HTR-8/SVneo (cell line): Measurements from ENCODE around the gene EXOSC10.
"Not testable (repeated sequence)": the region's sequence is repeated elsewhere in the genome, so short reads cannot be mapped to it uniquely, and the experiment has no call there.

Experiments
- DNase-seq: peaks from one replicate; pipeline ENCODE4 v3.0.0; 2011; ENCODE audit warnings: low spot score, mixed read lengths; ENCODE audit not compliant: insufficient read length
- FAIRE-seq: peaks from 2 replicates; lab custom pipeline; 2011; peaks lifted over from hg19 to GRCh38; lab: Jason Lieb, UNC

Gene EXOSC10

DNA sequence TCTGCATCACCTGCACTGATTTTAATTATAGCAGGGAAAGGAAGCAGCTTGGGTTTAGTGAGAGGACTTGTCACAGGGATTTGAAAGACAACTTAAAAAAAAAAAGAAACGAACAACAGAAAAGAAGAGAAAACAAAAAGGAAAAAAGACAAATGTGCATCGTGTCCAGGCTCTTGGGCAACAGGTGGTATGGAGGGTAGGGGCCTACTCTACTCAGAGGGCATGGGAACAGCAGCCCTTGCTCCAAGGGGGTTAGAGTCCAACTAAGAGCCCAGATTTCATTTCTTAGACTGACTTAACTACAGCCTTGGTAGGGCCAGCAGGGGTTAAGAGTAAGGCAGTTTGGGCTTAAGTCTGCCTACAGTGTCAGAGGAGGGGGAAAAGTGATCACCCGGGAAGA is 15.3 kb upstream of the EXOSC10 start:
- FAIRE-seq (no peak), DNase-seq (no peak)

DNA sequence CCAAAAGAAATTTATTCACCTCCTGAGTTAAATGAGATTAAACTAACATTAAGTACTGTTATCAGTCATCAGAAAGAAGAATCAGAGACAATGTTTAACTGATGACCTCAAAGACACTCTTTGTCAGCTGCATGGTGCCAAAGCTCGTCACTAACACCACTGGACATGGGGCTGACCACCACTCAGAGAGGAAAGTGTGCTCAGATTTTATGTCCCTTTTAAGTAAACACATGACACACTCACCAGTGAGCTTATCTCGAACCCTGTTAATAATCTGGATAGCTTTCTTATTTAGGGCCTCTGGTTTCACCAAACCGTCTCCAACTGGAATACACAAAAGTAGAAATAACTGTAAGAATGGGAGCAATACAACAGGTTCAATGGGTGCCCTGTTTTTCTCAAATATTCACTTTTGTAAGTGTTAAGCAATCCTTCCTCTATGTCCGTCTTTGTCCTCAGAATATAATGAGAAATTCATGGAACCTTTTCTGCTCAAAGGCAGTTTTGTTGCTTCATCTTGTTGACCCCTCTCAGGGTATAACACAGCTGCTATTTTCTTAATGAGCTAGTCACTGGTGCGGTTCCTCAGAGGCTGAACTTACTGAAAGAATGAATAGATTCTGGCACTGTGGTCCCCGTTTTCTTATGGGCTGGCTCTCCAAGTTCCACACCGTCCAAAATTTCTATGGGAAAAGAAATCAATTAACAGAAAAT is 9.5 kb upstream of the EXOSC10 start:
- FAIRE-seq: no peak

DNA sequence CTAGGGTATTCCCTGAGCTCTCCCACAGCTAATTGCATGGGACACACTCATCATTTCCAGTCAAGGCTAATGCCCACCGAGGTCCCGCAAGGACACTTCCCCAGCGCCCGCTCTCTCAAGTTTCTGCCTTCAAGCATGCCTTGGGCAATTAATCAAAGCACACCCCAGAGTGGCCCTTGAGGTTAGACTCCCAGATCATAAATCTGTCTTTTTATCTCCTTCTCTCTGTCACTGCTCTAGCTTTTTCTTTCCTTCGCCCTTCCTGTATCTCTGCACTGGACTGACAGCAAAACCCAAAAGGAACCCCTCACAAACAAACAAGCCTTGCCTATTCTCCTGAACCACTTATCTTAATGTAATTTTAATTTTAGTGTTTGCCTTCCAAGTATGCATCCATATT is 7.9 kb upstream of the EXOSC10 start:
- DNase-seq: no peak
- FAIRE-seq: no peak

More for the DNA sequence above, 9.5 kb upstream of the EXOSC10 start:
- no peak for DNase-seq

DNA sequence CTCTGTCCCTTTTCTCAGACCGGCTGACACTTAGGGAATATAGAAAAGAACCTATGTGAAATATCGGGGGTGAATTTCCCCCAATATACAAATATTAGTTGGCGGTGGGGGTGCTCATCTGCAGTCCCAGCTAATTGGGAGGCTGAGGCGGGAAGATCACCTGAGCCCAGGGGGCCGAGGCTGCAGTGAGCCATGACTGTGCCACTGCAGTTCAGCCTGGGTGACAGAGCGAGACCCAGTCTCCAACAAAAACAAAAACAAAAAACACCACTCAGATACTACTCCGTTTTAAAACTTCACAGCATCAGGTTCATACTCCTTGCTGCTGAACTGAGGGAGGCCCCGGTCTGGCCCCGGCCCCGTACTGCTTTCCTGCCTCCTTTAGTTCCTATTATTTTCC is 5.9 kb upstream of the EXOSC10 start:
- DNase-seq (no peak), FAIRE-seq (no peak)

DNA sequence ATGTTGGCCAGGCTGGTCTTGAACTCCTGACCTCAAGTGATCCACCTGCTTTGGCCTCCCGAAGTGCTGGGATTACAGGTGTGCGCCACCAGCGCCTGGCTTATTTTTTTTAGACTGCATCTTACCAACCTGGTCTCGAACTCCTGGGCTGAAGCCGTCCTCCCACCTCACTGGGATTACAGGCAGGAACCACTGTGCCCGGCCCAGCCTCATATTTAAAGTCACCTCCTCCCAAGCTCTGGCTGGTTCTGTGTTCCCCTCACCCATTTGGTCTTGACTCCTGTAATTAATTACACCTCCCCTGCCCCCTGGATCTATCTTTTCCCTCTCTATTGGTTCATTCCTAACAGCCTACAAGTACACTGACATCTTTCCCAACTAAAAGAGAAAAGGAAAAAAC is 1.7 kb upstream of the EXOSC10 start:
- no peak for DNase-seq
- FAIRE-seq: no peak

DNA sequence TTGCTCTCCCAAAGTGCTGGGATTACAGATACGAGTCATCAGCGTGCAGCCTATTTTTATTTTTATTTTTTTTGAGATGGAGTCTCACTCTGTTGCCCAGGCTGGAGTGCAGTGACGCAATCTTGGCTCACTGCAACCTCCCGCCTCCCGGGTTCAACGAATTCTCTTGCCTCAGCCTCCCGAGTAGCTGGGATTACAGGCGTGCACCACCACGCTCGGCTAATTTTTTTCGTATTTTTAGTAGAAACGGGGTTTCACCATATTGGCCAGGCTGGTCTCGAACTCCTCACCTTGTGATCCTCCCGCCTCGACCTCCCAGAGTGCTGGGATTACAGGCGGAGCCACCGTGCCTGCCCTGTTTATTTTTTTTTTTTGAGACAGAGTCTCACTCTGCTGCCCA is 1.1 kb upstream of the EXOSC10 start:
- FAIRE-seq, DNase-seq: not testable (repeated sequence)

DNA sequence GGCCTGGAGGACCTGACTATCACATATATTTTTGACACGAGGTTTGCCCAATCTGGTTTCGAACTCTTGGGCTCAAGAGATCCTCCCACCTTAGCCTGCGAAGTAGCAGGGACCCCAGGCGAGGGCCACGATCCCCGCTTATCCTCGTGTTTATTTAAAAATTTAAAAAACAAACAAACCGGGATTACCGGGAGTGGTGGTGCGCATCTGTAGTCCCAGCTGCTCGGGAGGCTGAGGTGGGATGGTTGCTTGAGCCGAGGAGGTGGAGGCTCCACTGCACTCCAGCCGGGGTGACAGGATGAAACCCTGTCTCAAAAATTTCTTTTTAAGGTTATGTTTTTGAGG is 452 bp upstream of the EXOSC10 start:
- FAIRE-seq (no peak), DNase-seq (no peak)

DNA sequence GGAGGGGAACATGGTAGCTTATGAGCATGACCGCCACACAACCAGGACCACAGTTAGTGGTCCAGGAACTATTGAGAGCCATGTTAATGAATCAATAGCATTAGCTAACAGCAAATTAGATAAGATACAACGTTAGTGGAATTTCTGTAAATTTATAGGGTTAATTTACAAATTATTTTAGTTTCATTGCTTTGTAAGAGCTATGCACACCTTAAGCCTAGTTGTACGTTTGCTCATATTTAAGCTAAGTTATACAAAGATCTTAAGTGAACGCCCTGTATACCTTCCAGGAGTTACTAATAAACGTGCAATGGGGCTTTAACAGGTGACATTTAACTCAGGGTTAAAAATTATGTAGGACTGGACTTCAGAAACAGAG is 749 bp downstream of the EXOSC10 start:
- DNase-seq: no peak
- FAIRE-seq: no peak

DNA sequence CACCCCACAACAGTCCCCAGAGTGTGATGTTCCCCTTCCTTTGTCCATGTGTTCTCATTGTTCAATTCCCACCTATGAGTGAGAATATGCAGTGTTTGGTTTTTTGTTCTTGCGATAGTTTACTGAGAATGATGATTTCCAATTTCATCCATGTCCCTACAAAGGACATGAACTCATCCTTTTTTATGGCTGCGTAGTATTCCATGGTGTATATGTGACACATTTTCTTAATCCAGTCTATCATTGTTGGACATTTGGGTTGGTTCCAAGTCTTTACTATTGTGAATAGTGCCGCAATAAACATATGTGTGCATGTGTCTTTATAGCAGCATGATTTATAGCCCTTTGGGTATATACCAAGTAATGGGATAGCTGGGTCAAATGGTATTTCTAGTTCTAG is 15.9 kb downstream of the EXOSC10 start:
- FAIRE-seq: not testable (repeated sequence)

DNA sequence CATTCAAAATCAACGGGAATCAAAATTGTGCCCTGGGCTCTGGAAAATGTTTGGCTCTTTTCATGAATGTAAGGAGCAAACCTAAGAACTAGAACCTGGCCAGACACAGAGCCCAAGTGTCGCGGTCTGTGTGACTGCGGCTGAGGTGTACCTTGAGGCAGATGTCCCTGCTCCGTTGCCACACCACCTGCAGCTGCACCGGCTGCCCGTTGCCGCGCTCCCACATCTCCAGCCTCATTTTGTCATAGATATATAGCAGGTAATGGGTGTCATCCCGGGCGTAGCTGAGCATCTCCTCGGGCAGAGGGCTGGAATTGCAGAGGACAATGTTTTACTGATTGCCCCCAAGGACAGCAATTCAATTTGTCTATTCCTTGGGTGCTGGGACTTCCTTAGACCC is 18.7 kb downstream of the EXOSC10 start:
- FAIRE-seq (no peak), DNase-seq (no peak)

More for the DNA sequence above, 15.9 kb downstream of the EXOSC10 start:
- DNase-seq: not testable (repeated sequence)

DNA sequence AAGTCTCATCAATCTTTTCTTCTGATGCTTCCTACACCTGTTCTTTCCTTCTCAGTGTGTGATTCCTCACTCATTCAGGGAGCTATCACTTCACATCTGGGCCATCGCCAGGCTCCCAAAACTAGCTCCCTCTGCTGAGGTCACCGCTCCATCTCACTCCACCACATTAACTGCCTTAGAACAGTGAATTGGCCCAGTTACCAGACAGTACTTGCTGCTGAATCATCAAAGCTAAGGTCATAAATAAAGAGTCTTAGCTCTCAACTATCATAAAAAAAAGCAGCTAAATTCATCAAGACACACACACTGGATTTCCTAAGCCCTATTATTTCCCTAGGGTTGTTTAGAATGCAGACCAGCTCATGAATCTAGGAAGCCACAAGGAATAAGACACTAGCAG is 21.0 kb downstream of the EXOSC10 start:
- no peak for DNase-seq
- no peak for FAIRE-seq

DNA sequence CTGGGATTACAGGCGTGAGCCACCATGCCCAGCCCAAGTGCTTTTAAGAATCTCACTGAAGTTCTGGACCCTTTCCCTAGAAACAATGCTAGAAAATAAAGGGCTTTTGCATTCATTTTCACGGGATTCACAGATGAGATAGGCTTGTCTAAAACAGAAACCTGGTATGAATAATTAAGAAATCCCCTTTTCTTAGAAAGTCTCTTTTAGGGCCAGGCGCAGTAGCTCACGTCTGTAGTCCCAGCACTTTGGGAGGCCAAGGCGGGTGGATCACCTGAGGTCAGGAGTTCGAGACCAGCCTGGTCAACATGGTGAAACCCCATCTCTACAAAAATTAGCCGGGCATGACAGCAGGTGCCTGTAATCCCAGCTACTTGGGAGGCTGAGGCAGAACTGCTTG is 26.3 kb downstream of the EXOSC10 start:
- not testable (repeated sequence) for DNase-seq, FAIRE-seq

DNA sequence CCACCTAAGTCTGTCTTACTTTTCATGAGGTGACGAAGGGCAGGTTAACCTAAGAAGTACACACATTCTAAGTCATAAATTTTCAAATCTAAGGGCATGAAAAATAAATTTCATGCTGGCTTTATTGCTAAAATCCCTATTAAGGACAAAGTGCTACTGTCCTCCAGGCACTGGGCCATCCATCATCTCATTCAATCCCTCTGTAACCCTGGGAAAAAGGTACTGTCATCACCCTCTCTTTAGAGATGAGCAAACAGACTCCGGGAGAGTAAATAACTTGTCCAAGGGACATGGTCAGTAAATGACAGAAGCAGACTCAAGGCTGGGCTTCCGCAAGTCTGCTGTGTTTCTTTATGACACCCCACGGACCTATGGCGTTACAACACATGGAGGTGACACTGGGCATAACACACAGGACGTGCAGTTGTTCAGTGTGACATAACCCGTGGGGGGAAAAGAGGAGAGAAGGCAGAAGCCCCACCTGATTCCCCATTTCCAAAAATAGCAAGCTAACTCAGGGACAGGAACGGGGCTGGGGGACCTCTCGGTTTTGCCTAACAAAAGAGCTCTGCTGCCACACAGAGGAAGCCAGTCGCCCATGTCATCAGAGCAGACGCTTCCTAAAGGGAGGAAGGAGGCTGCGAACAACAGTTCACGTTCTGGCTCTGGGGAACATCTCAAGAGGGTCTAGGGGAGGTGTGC is 27.3 kb downstream of the EXOSC10 start:
- DNase-seq (no peak), FAIRE-seq (no peak)

DNA sequence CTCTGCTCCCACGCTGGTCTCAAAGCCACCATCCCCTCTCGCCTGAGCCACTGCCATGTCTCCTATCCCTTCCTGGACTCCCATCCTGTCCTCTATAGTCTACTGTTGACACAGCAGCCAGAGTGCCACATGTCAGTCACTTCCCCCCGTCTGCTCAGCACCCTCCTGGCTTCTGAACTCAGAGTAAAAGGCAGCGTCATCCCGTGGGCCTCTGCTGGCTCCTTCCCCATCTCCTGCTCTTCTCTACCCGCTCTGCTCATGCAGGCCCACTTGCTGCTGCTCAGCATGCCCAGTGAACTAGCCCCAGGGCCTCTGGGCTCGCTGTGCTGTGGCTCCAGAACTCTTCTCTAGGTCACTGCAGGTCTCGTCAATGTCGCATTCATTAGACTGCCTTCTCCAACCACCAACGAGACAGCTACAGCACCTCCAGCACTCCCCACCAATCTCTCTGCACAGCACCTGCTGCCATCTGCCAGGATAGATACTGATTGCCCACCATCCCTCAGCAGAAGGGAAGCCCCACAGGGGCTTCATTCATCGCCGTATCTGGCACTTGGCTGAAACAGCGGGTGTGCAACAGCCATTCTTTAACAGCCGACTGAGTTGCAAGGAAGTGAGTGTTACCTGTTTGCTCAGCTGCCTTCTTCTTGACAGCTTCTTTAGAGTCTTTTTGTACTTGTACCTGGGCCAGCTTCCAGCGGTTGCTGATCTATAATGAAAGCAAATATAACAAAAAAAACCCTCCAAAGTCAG is 28.0 kb downstream of the EXOSC10 start:
- DNase-seq: no peak
- no peak for FAIRE-seq

DNA sequence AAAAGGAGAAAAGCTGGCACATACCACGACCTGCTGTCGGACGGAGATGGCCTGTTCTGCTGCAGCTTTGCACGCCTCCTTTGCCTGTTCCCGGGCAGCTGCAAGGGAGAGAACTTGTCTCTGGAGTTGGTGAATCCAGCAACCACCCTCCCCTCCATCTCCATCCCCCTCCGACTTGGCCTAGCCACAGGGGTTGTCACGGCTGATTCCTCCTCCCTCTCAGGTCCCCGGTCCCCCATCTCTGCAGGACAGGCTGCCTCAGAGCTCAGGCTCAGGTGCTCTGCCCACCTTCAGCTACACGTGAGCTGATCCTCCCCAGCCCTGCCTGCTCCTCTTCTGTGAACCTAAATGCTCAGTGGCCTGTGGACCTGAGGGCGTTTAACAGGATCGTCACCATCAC is 28.8 kb downstream of the EXOSC10 start:
- DNase-seq (no peak), FAIRE-seq (no peak)

DNA sequence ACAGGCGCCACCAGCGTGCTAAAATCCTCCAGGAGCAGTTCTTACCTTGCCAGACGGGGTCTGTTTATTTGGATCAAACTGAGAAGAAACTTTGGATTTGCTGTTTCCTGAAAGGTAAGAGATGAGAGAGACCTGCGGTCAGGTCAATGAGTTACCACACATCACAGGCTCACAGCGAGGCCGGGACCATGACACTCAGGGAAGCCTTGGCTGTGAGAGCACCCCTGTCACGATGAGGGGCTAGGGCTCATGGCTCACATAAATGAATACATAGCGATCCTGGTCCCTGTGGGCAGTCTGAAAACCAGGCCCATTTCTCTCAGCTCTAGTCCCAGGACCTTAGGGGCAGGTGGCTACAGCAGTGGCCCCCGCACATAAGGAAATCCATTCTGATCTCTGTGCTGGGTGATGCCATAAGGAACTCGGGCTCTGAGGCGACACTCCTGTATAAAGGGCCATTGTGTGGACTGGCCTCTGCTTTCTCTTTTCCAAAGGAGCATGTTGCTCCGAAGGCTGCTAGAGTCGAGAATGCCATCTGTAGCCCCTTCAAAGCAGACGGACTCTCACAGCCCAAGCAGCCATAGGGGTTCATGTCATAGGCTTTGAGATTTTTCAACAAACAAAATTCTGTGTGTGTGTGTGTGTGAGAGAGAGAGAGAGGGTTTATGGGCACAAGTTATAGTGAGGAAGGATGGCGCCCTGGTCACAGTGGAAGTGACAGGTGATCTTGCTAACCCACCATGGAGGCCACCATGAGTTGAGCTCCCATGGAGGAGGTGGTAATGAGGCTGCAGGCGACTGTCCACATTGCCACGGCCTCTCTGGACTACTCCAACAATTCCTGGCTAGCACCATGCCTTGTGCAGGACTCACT is 30.8 kb downstream of the EXOSC10 start:
- FAIRE-seq (no peak), DNase-seq (no peak)

DNA sequence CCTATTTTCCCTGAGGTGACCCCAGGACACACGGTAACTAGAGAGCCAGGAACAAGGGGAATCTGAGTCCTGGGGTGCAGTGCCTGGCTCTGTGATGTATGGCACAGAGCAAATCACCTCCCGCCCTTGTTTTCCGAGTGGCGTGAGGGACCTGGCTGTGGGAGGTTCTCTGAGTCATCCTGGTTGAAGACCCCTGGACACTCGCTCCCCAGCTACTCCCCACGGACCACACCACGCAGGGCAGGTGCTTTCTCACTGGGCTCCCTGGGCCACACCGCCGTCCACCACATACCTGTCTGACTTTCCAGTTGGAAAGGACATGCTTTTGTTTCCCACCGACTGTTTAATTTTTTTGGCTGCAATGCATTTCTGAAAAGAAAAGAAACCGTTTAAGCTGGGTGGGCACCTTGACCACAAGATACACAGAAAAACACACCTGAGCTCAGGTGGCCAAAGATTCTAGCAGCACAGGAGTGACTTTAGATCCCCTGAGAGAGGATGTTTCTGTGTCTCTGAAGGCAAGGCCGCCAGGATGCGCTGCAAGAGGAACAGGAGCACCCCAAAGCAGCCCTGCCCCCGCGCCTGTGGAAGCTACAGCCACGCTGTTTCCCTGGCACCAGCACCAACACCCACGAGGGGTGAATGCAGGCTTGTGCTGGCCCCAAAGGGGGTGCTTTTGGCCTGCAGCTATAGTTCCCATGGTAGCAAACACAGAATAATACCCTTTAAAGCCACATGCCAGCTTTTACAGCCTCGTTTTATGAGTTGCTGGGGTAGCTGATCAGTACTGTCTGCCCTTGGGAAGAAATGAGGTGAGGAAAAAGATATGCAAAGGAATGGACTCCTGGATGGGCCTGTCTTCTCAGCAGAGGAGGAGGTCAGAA is 31.7 kb downstream of the EXOSC10 start:
- no peak for FAIRE-seq

DNA sequence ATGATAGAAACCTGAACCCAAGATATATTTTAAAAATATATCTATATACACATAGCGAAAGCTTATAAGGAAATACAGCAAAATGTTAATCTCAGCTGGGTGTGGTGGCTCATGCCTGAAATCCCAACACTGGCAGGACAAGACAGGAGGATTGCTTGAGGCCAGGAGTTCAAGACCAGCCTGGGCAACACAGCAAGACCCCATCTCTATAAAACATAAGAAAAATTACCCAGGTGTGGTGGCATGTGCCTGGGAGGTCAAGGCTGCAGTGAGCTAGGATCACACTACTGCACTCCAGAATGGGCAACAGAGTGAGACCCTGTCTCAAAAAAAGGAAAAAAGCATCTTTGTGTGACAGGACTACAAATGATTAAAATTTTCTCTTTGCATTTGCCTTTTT is 33.9 kb downstream of the EXOSC10 start:
- DNase-seq: no peak
- FAIRE-seq: no peak

More for the DNA sequence above, 31.7 kb downstream of the EXOSC10 start:
- DNase-seq: no peak

DNA sequence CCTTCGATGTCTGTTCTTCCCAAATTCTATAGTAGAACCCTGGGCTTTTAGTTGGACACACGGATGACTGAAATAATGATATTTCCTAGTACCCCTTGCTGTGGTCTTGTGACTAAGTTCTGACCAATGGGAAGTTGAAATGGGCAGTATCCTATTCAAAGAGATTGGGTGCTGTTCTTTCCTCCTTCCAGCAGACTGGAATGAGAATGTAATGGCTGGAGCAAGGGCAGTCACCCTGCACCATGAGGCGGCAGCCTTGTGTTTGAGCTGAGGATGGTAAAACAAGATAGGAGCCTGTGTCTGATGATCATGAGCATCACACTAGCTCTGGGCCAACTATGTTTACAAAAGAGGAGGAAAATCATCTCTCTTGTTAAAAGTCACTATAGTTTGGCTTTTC is 34.7 kb downstream of the EXOSC10 start:
- DNase-seq: no peak
- no peak for FAIRE-seq
